IMR-90 (cell line): Measurements from ENCODE around the gene CLCN4. TPM values are rescaled to one million over a fixed set of nuclear protein-coding genes. Genes with fewer than 3 reads are reported as not detected.

ENCODE experiments used
- ATAC-seq: fragments of 200-7000 bp; cut with Tn5 transposase; 2 replicates; pipeline ENCODE4 v1.9.1; 2020; ENCODE audit warnings: low read depth, mild to moderate bottlenecking, moderate library complexity
- BruUV-seq: library from RNA; stranded (reverse); fragments of 400-500 nt; replicated peaks from 2 replicates; lab custom pipeline; 2021; lab: Mats Ljungman, UMichigan
- CTCF ChIA-PET: fragments of 300-600 bp; formaldehyde crosslinking; extraction: SDS; loops from one replicate; lab custom pipeline; 2021; ENCODE audit warnings: antibody characterized with exemption; lab: Yijun Ruan, JAX
- POLR2A ChIA-PET: fragments of 300-600 bp; sonication (Branson Sonifier 250); formaldehyde crosslinking; loops from one replicate; lab custom pipeline; 2022; ENCODE audit warnings: antibody characterized with exemption; ENCODE audit not compliant: unreplicated experiment; lab: Charles Lee
- DNase-seq: peaks from one replicate; pipeline ENCODE4 v3.0.0; 2013
- H2AFZ ChIP-seq: replicated peaks from 2 replicates; pipeline ENCODE3; 2013; ENCODE audit warnings: low read length, mild to moderate bottlenecking; ENCODE audit not compliant: poor library complexity
- H2AK5ac ChIP-seq: 2 replicates; pipeline ENCODE4 v1.6.1; 2013; ENCODE audit warnings: low read depth, low read length, inconsistent platforms
- H2AK9ac ChIP-seq: replicated peaks from 2 replicates; pipeline ENCODE3; 2013; ENCODE audit warnings: mild to moderate bottlenecking, low read depth, low read length, moderate library complexity; ENCODE audit not compliant: poor library complexity
- H2BK120ac ChIP-seq: 2 replicates; pipeline ENCODE4 v1.6.1; 2013; ENCODE audit warnings: low read depth, low read length, inconsistent platforms
- H2BK15ac ChIP-seq: 3 replicates; pipeline ENCODE4 v1.6.1; 2013; ENCODE audit warnings: low read depth, low read length, inconsistent platforms
- H2BK20ac ChIP-seq: 2 replicates; pipeline ENCODE4 v1.6.1; 2013; ENCODE audit warnings: low read depth, mild to moderate bottlenecking, inconsistent platforms, low read length, moderate library complexity
- H2BK5ac ChIP-seq: 2 replicates; pipeline ENCODE4 v1.6.1; 2013; ENCODE audit warnings: mild to moderate bottlenecking, low read depth, low read length, inconsistent platforms; ENCODE audit not compliant: poor library complexity, severe bottlenecking
- H3K14ac ChIP-seq: replicated peaks from 2 replicates; pipeline ENCODE4 v1.6.1; 2013; ENCODE audit warnings: low read depth, low read length, inconsistent platforms
- H3K18ac ChIP-seq: 2 replicates; pipeline ENCODE4 v1.6.1; 2013; ENCODE audit warnings: low read depth, low read length, control low read depth
- H3K23ac ChIP-seq: 2 replicates; pipeline ENCODE4 v1.6.1; 2013; ENCODE audit warnings: low read depth, low read length, inconsistent platforms
- H3K27ac ChIP-seq: 2 replicates; pipeline ENCODE4 v1.5.1; 2013; ENCODE audit warnings: mild to moderate bottlenecking, control low read depth, low read length; ENCODE audit not compliant: insufficient read depth
- H3K27me3 ChIP-seq: 2 replicates; pipeline ENCODE4 v1.6.1; 2013; ENCODE audit warnings: low read length; ENCODE audit not compliant: control insufficient read depth, insufficient read depth
- H3K36me3 ChIP-seq: 2 replicates; pipeline ENCODE4 v1.6.1; 2013; ENCODE audit warnings: low read length, mixed read lengths; ENCODE audit not compliant: control insufficient read depth, insufficient read depth
- H3K4ac ChIP-seq: 2 replicates; pipeline ENCODE4 v1.6.1; 2013; ENCODE audit warnings: low read depth, low read length, inconsistent platforms
- H3K4me1 ChIP-seq: 2 replicates; pipeline ENCODE4 v1.6.1; 2013; ENCODE audit warnings: low read length, mixed read lengths; ENCODE audit not compliant: control insufficient read depth, insufficient read depth
- H3K4me2 ChIP-seq: 2 replicates; pipeline ENCODE4 v1.6.1; 2013; ENCODE audit warnings: low read depth, mild to moderate bottlenecking, control low read depth, low read length, moderate library complexity
- H3K4me3 ChIP-seq: 2 replicates; pipeline ENCODE4 v1.5.1; 2013; ENCODE audit warnings: low read depth, mild to moderate bottlenecking, control low read depth, low read length, moderate library complexity; ENCODE audit not compliant: insufficient read depth
- H3K56ac ChIP-seq: 2 replicates; pipeline ENCODE4 v1.6.1; 2013; ENCODE audit warnings: low read length, inconsistent platforms; ENCODE audit not compliant: insufficient read depth; ENCODE audit errors: extremely low read depth
- H3K79me1 ChIP-seq, 2 experiments: 2 replicates each; pipeline ENCODE4 v1.6.1; 2013; ENCODE audit warnings: low read length in 2 of 2, inconsistent platforms in 1 of 2, low read depth in 1 of 2
- H3K9ac ChIP-seq: 2 replicates; pipeline ENCODE4 v1.6.1; 2013; ENCODE audit warnings: low read depth, low read length, control low read depth
- H3K9me1 ChIP-seq: 2 replicates; pipeline ENCODE4 v1.6.1; 2013; ENCODE audit warnings: low read length, inconsistent platforms; ENCODE audit not compliant: insufficient read depth
- H3K9me3 ChIP-seq: 2 replicates; pipeline ENCODE4 v1.6.1; 2013; ENCODE audit warnings: low read length; ENCODE audit not compliant: control insufficient read depth, insufficient read depth
- H4K20me1 ChIP-seq: 2 replicates; pipeline ENCODE4 v1.6.1; 2013; ENCODE audit warnings: low read length, inconsistent platforms; ENCODE audit not compliant: insufficient read depth
- H4K5ac ChIP-seq: 2 replicates; pipeline ENCODE4 v1.6.1; 2013; ENCODE audit warnings: mild to moderate bottlenecking, low read depth, low read length, control low read depth
- H4K8ac ChIP-seq, 2 experiments: 2 replicates each; pipeline ENCODE4 v1.6.1; 2013; ENCODE audit warnings: low read depth in 2 of 2, low read length in 2 of 2, control low read depth in 1 of 2, inconsistent platforms in 1 of 2
- H4K91ac ChIP-seq: 2 replicates; pipeline ENCODE4 v1.6.1; 2013; ENCODE audit warnings: low read depth, low read length, inconsistent platforms; ENCODE audit not compliant: insufficient read depth
- ELK1 ChIP-seq: fragments of 150-350 bp; IDR thresholded peaks from 2 replicates; pipeline ENCODE4 v1.6.1; 2016; ENCODE audit warnings: low read depth, mild to moderate bottlenecking, low read length, moderate library complexity, borderline replicate concordance
- USF2 ChIP-seq: fragments of 150-350 bp; IDR thresholded peaks from 2 replicates; pipeline ENCODE4 v1.6.1; 2017; ENCODE audit warnings: mild to moderate bottlenecking, antibody characterized with exemption, low read length, low read depth
- WGBS, 2 experiments: methylation state at CpG; one replicate each; pipeline versions ENCODE4 v1.1.5 to v1.1.7; 2013; ENCODE audit warnings: missing lambda C conversion rate in 2 of 2; ENCODE audit not compliant: insufficient read length in 1 of 2; ENCODE audit errors: extremely low coverage in 2 of 2; 5-methylcytosine and 5-hydroxymethylcytosine counted together
- dilution Hi-C: fragments of 300-500 bp; cut with HindIII; formaldehyde crosslinking; loops from one replicate; pipeline ENCODE4 v1.14.3; 2018; ENCODE audit warnings: low sequenced_read_pairs; ENCODE audit not compliant: unreplicated experiment
- in situ Hi-C: fragments of 300-500 bp; cut with MboI; formaldehyde crosslinking; loops from 3 replicates; pipeline ENCODE4 v1.14.3; 2019; ENCODE audit warnings: low sequenced_read_pairs, inconsistent platforms, mixed read lengths
- intact Hi-C: fragments of 100-400 bp; cut with micrococcal nuclease; formaldehyde crosslinking; loops from 2 replicates; pipeline ENCODE4 v1.10.0; 2022
- polyA plus RNA-seq, 3 experiments: library from polyadenylated mRNA; depleted of rRNA; stranded (reverse); fragments of >200 nt; gene quantifications; 2 replicates each; pipeline ENCODE4 v1.2.3, GENCODE V29; 2012; ENCODE audit warnings: low replicate concordance in 1 of 3
- total RNA-seq: library from RNA; depleted of rRNA; stranded (reverse); fragments of >200 nt; gene quantifications from 2 replicates; pipeline ENCODE4 v1.2.3, GENCODE V29; 2012

CLCN4 gene
- total and polyA plus RNA-seq, 2 of the 4 experiments (the other 2 are of a cell fraction): 2.2 to 4.5 TPM

GRCh38 chrX:10111364-10112148 is 45.2 kb upstream of the CLCN4 start:
- H3K56ac ChIP-seq: no peak overlapping the region
- no peak overlapping the region for H3K27ac ChIP-seq
- H3K4me1 ChIP-seq: peaks cover 2% of the 10 kb centered on the region; the same call in 1 of the 2 replicates
- no peak overlapping the region for H2BK120ac ChIP-seq
- BruUV-seq: no TSS peak
- no peak overlapping the region for H2BK5ac ChIP-seq
- no peak overlapping the region for H3K23ac ChIP-seq
- H3K79me1 ChIP-seq: peaks cover 0 to 9% of the 10 kb centered on the region in 2 experiments; a peak in 2 of 4 replicates
- H2AK9ac ChIP-seq: no peak overlapping the region
- ATAC-seq (no peak), DNase-seq (peak; percentile 14)
- WGBS, 2 experiments: 78% methylated on average over 9 of the region's 26 CpGs; no CpG with 5 or more reads in 1 of the 2 experiments
- H3K9ac ChIP-seq: no peak overlapping the region
- no peak overlapping the region for H3K14ac ChIP-seq
- no peak overlapping the region for H3K18ac ChIP-seq
- CTCF ChIA-PET: no interaction called here
- no peak overlapping the region for H4K5ac ChIP-seq
- no peaks in the 10 kb centered on the region for H3K27me3 ChIP-seq
- peaks cover 7% of the 10 kb centered on the region; the same call in 1 of the 2 replicates for H4K20me1 ChIP-seq
- H3K4ac ChIP-seq: no peak overlapping the region
- in situ Hi-C loops: loop anchor here (25.0 kb wide), 2 partner anchors 224 to 1299 kb away; partner anchors contain the start of gene FAM9A
- no peak overlapping the region for H3K4me2 ChIP-seq
- intact Hi-C loops: no loop called here
- no peak overlapping the region for H4K8ac ChIP-seq
- no peak overlapping the region for H2BK15ac ChIP-seq
- no peak overlapping the region for H2AFZ ChIP-seq
- H2BK20ac ChIP-seq: no peak overlapping the region
- no peak for TF ChIP-seq USF2
- TF ChIP-seq ELK1: no peak
- H2AK5ac ChIP-seq: no peak overlapping the region
- H3K9me3 ChIP-seq: no peaks in the 10 kb centered on the region
- dilution Hi-C loops: no loop called here
- POLR2A ChIA-PET: no interaction called here
- H4K91ac ChIP-seq: no peak overlapping the region
- H3K4me3 ChIP-seq: no peak overlapping the region
- peaks cover 11% of the 10 kb centered on the region for H3K36me3 ChIP-seq
- H3K9me1 ChIP-seq: peaks cover 3% of the 10 kb centered on the region; the same call in 1 of the 2 replicates
